Type B pancreatic cell (in vitro differentiated cells): ENCODE data around the gene SYT6. TPM values are rescaled to one million over a fixed set of nuclear protein-coding genes. Genes with fewer than 3 reads are reported as not detected.

ENCODE experiments used
- DNase-seq: peaks from one replicate; pipeline ENCODE4 v3.0.0; 2021; ENCODE audit warnings: mixed read lengths; ENCODE audit not compliant: unreplicated experiment; ENCODE audit errors: extremely low spot score
- H3K27ac Mint-ChIP-seq: 2 replicates; pipeline ENCODE4 v1.8.0; 2021; ENCODE audit warnings: mild to moderate bottlenecking, mixed read lengths
- H3K27me3 Mint-ChIP-seq: 2 replicates; pipeline ENCODE4 v1.8.0; 2021; ENCODE audit warnings: mixed read lengths
- H3K36me3 Mint-ChIP-seq: 2 replicates; pipeline ENCODE4 v1.8.0; 2021; ENCODE audit warnings: mixed read lengths
- H3K4me1 Mint-ChIP-seq: one replicate; pipeline ENCODE4 v1.8.0; 2021; ENCODE audit warnings: mixed read lengths; ENCODE audit not compliant: unreplicated experiment
- H3K4me3 Mint-ChIP-seq: 2 replicates; pipeline ENCODE4 v1.8.0; 2021; ENCODE audit warnings: mild to moderate bottlenecking, mixed read lengths
- H3K9me3 Mint-ChIP-seq: 2 replicates; pipeline ENCODE4 v1.8.0; 2021; ENCODE audit warnings: mixed read lengths
- CTCF ChIP-seq: fragments of 200-600 bp; sonication (generic); conservative IDR thresholded peaks from 2 replicates; pipeline ENCODE4 v1.5.0; 2021; ENCODE audit warnings: antibody characterized with exemption, mild to moderate bottlenecking
- total RNA-seq: library from RNA; stranded (reverse); gene quantifications from 2 replicates; pipeline ENCODE4 v1.2.1, GENCODE V29; 2021; ENCODE audit warnings: low replicate concordance

The SYT6 gene
- total RNA-seq, 1 donor from 2014 or later = 3.0 TPM

GRCh38 chr1:114082867-114083585 lies 70.6 kb downstream of the SYT6 start:
- Mint-ChIP-seq H3K27ac (no peak overlapping the region), H3K36me3 (no peaks in the 10 kb centered on the region), H3K27me3 (peaks cover 34% of the 10 kb centered on the region), H3K9me3 (peaks cover 5% of the 10 kb centered on the region), H3K4me3 (no peak overlapping the region), H3K4me1 (peaks cover 25% of the 10 kb centered on the region)
- no peak for DNase-seq
- no peak for TF ChIP-seq CTCF

- no peak overlapping the region for H3K4me3 Mint-ChIP-seq
- H3K36me3 Mint-ChIP-seq = no peaks in the 10 kb centered on the region
- DNase-seq = no peak
- H3K27me3 Mint-ChIP-seq = peaks cover 30% of the 10 kb centered on the region
- H3K9me3 Mint-ChIP-seq = peaks cover 5% of the 10 kb centered on the region
- H3K4me1 Mint-ChIP-seq = peaks cover 25% of the 10 kb centered on the region
- no peak for TF ChIP-seq CTCF
- peak overlapping the region; percentile 37 for H3K27ac Mint-ChIP-seq
These were observed 71.4 kb downstream of the SYT6 start for GRCh38 chr1:114082304-114082630.

GRCh38 chr1:114081437-114082303 lies 72.0 kb downstream of the SYT6 start:
- peak overlapping the region; percentile 37 for H3K27ac Mint-ChIP-seq
- H3K4me1 Mint-ChIP-seq = peaks cover 25% of the 10 kb centered on the region
- DNase-seq = no peak
- TF ChIP-seq CTCF = no peak
- no peak overlapping the region for H3K4me3 Mint-ChIP-seq
- H3K9me3 Mint-ChIP-seq = peaks cover 5% of the 10 kb centered on the region
- H3K27me3 Mint-ChIP-seq = peaks cover 35% of the 10 kb centered on the region
- H3K36me3 Mint-ChIP-seq = no peaks in the 10 kb centered on the region

GRCh38 chr1:114080511-114081436 lies 72.9 kb downstream of the SYT6 start:
- no peak for DNase-seq
- no peak overlapping the region for H3K27ac Mint-ChIP-seq
- H3K9me3 Mint-ChIP-seq = peaks cover 5% of the 10 kb centered on the region
- H3K4me1 Mint-ChIP-seq = peaks cover 28% of the 10 kb centered on the region
- H3K4me3 Mint-ChIP-seq = peak overlapping the region; percentile 18
- H3K36me3 Mint-ChIP-seq = no peaks in the 10 kb centered on the region
- H3K27me3 Mint-ChIP-seq = peaks cover 38% of the 10 kb centered on the region
- no peak for TF ChIP-seq CTCF

GRCh38 chr1:114079596-114080190 lies 74.0 kb downstream of the SYT6 start:
- peaks cover 38% of the 10 kb centered on the region for H3K27me3 Mint-ChIP-seq
- H3K4me1 Mint-ChIP-seq = peaks cover 32% of the 10 kb centered on the region
- H3K36me3 Mint-ChIP-seq = no peaks in the 10 kb centered on the region
- TF ChIP-seq CTCF = no peak
- no peak overlapping the region for H3K4me3 Mint-ChIP-seq
- DNase-seq = no peak
- H3K9me3 Mint-ChIP-seq = no peaks in the 10 kb centered on the region
- H3K27ac Mint-ChIP-seq = no peak overlapping the region
